HCT116 (cell line): Measurements from ENCODE around the gene ARHGAP45. TPM values are rescaled to one million over a fixed set of nuclear protein-coding genes. Genes with fewer than 3 reads are reported as not detected.

Source experiments
- ATAC-seq: fragments of 200-7000 bp; cut with Tn5 transposase; 2 replicates; pipeline ENCODE4 v1.9.1; 2020; ENCODE audit warnings: mild to moderate bottlenecking, moderate library complexity
- BruUV-seq: library from RNA; stranded (reverse); fragments of 400-500 nt; replicated peaks from 2 replicates; lab custom pipeline; 2021; lab: Mats Ljungman, UMichigan
- CTCF ChIA-PET: fragments of 300-600 bp; sonication (Branson Sonifier 250); formaldehyde crosslinking; loops from one replicate; lab custom pipeline; 2021; ENCODE audit warnings: antibody characterized with exemption; lab: Charles Lee
- POLR2A ChIA-PET: fragments of 300-600, 350-600 bp; sonication (Branson Sonifier 250); formaldehyde crosslinking; loops from one replicate; lab custom pipeline; 2021; ENCODE audit warnings: antibody characterized with exemption; lab: Charles Lee
- RAD21 ChIA-PET, 2 experiments: fragments of 300-600 bp; sonication (Branson Sonifier 250); formaldehyde crosslinking; loops; one replicate each; lab custom pipeline; 2023; ENCODE audit warnings: low total read pairs in 2 of 2; ENCODE audit not compliant: uncharacterized antibody in 2 of 2, unreplicated experiment in 2 of 2, low non-redundant PET in 1 of 2; lab: Charles Lee
- DNase-seq: peaks from one replicate; pipeline ENCODE4 v3.0.0-alpha.2; 2010; ENCODE audit warnings: low read depth, low spot score
- H2AFZ ChIP-seq: fragments of 200-600 bp; shearing (Covaris generic), sonication (generic); 2 replicates; pipeline ENCODE4 v1.6.1; 2017; ENCODE audit warnings: low read depth, mixed run types, mixed read lengths, antibody characterized with exemption, low read length; ENCODE audit not compliant: poor library complexity, severe bottlenecking
- H3K27ac ChIP-seq: 2 replicates; pipeline ENCODE4 v1.5.1; 2012; ENCODE audit warnings: low read depth, low read length
- H3K27me3 ChIP-seq: fragments of 200-600 bp; sonication (generic); 2 replicates; pipeline ENCODE4 v1.6.1; 2016; ENCODE audit warnings: mixed run types, low read length, mixed read lengths; ENCODE audit not compliant: insufficient read depth
- H3K36me3 ChIP-seq, 2 experiments: fragments of 200-500 bp in 1 of 2; fragments of 200-600 bp in 1 of 2; sonication (Bioruptor generic) in 1 of 2; sonication (generic) in 1 of 2; 2 replicates each; pipeline versions ENCODE4 v1.5.1 to v1.6.1; 2014 to 2016; ENCODE audit warnings: low read length in 2 of 2, inconsistent platforms in 1 of 2, mixed read lengths in 1 of 2, mixed run types in 1 of 2; ENCODE audit not compliant: insufficient read depth in 2 of 2, control insufficient read depth in 1 of 2
- H3K4me1 ChIP-seq, 2 experiments: fragments of 200-600 bp in 1 of 2; sonication (generic) in 1 of 2; 2 replicates each; pipeline versions ENCODE4 v1.5.1 to v1.6.1; 2012 to 2017; ENCODE audit warnings: low read length in 2 of 2, inconsistent platforms in 1 of 2, mild to moderate bottlenecking in 1 of 2, mixed read lengths in 1 of 2, mixed run types in 1 of 2, moderate library complexity in 1 of 2; ENCODE audit not compliant: insufficient read depth in 2 of 2, control insufficient read depth in 1 of 2
- H3K4me2 ChIP-seq: fragments of 200-600 bp; sonication (generic); 2 replicates; pipeline ENCODE4 v1.6.1; 2017; ENCODE audit warnings: mixed run types, low read length, mixed read lengths
- H3K4me3 ChIP-seq, 2 experiments: fragments of 200-600 bp in 1 of 2; sonication (generic) in 1 of 2; replicated peaks in 1 of 2; 2 replicates each; pipeline ENCODE4 v1.5.1; 2011 to 2016; ENCODE audit warnings: low read length in 2 of 2, control low read depth in 1 of 2, low read depth in 1 of 2, mild to moderate bottlenecking in 1 of 2, mixed read lengths in 1 of 2, mixed run types in 1 of 2
- H3K79me2 ChIP-seq: fragments of 200-600 bp; sonication (generic); 2 replicates; pipeline ENCODE4 v1.6.1; 2017; ENCODE audit warnings: mild to moderate bottlenecking, mixed run types, low read length, moderate library complexity, mixed read lengths; ENCODE audit not compliant: insufficient read depth
- H3K9ac ChIP-seq: fragments of 200-600 bp; sonication (generic); 2 replicates; pipeline ENCODE4 v1.6.1; 2016; ENCODE audit warnings: low read length, mixed read lengths
- H3K9me2 ChIP-seq: fragments of 200-600 bp; sonication (generic), shearing (Covaris generic); 2 replicates; pipeline ENCODE4 v1.6.1; 2017; ENCODE audit warnings: mixed run types, mild to moderate bottlenecking, moderate library complexity; ENCODE audit not compliant: insufficient read depth
- H3K9me3 ChIP-seq, 2 experiments: fragments of 200-500 bp in 1 of 2; fragments of 200-600 bp in 1 of 2; sonication (Bioruptor generic) in 1 of 2; sonication (generic) in 1 of 2; 2 replicates each; pipeline ENCODE4 v1.6.1; 2014 to 2017; ENCODE audit warnings: low read length in 2 of 2, mixed read lengths in 2 of 2, inconsistent platforms in 1 of 2, low read depth in 1 of 2, mild to moderate bottlenecking in 1 of 2, mixed run types in 1 of 2, moderate library complexity in 1 of 2; ENCODE audit not compliant: control insufficient read depth in 1 of 2, insufficient read depth in 1 of 2
- H4K20me1 ChIP-seq: fragments of 200-600 bp; sonication (generic), shearing (Covaris generic); 2 replicates; pipeline ENCODE4 v1.6.1; 2017; ENCODE audit warnings: mixed run types, mild to moderate bottlenecking, moderate library complexity; ENCODE audit not compliant: insufficient read depth
- ATF3 ChIP-seq: IDR thresholded peaks from 2 replicates; pipeline ENCODE4 v1.6.1; 2012
- CBX3 ChIP-seq: IDR thresholded peaks from 2 replicates; pipeline ENCODE4 v1.6.1; 2012; ENCODE audit warnings: low read depth
- CEBPB ChIP-seq: IDR thresholded peaks from 2 replicates; pipeline ENCODE4 v1.6.1; 2012; ENCODE audit warnings: low read depth
- EGR1 ChIP-seq: IDR thresholded peaks from 2 replicates; pipeline ENCODE4 v1.6.1; 2012; ENCODE audit warnings: low read depth
- ELF1 ChIP-seq: IDR thresholded peaks from 2 replicates; pipeline ENCODE4 v1.6.1; 2012; ENCODE audit warnings: low read depth, borderline replicate concordance
- FOSL1 ChIP-seq: IDR thresholded peaks from 2 replicates; pipeline ENCODE4 v1.6.1; 2012; ENCODE audit warnings: low read depth
- MAX ChIP-seq: IDR thresholded peaks from 2 replicates; pipeline ENCODE4 v1.6.1; 2012
- POLR2A ChIP-seq: IDR thresholded peaks from 2 replicates; pipeline ENCODE4 v1.7.0; 2011; ENCODE audit warnings: borderline replicate concordance; ENCODE audit not compliant: insufficient read depth, insufficient read length; ENCODE audit errors: extremely low read depth
- POLR2AphosphoS5 ChIP-seq: IDR thresholded peaks from 2 replicates; pipeline ENCODE4 v1.6.1; 2011; ENCODE audit warnings: mild to moderate bottlenecking, low read depth, low read length, moderate library complexity
- RAD21 ChIP-seq: IDR thresholded peaks from 2 replicates; pipeline ENCODE4 v1.6.1; 2012; ENCODE audit warnings: low read depth, mild to moderate bottlenecking
- REST ChIP-seq: IDR thresholded peaks from 2 replicates; pipeline ENCODE4 v1.6.1; 2012; ENCODE audit warnings: low read depth
- SP1 ChIP-seq: IDR thresholded peaks from 2 replicates; pipeline ENCODE4 v1.6.1; 2012; ENCODE audit warnings: low read depth
- SRF ChIP-seq: IDR thresholded peaks from 2 replicates; pipeline ENCODE4 v1.6.1; 2012; ENCODE audit warnings: low read depth
- YY1 ChIP-seq: IDR thresholded peaks from 2 replicates; pipeline ENCODE4 v1.6.1; 2011; ENCODE audit warnings: low read length, low read depth, moderate library complexity, mild to moderate bottlenecking; ENCODE audit not compliant: insufficient replicate concordance; ENCODE audit errors: extremely low read depth
- ZNF274 ChIP-seq: fragments of 200-500 bp; sonication (Bioruptor generic); IDR thresholded peaks from 2 replicates; pipeline ENCODE4 v1.6.1; 2014; ENCODE audit warnings: mild to moderate bottlenecking, low read depth, low read length, inconsistent platforms
- intact Hi-C: fragments of 100-400 bp; cut with micrococcal nuclease; formaldehyde crosslinking; loops from 2 replicates; pipeline ENCODE4 v1.10.0; 2022
- total RNA-seq: library from RNA; stranded (reverse); gene quantifications from one replicate; pipeline ENCODE4 v1.2.1, GENCODE V29; 2021; ENCODE audit not compliant: unreplicated experiment

Gene ARHGAP45
- total RNA-seq, 1 experiment from 2014 or later = 30.4 TPM

- TF ChIP-seq RAD21 = no peak
- no peak for TF ChIP-seq POLR2AphosphoS5
- no peak for TF ChIP-seq FOSL1
- TF ChIP-seq ZNF274 = no peak
- TF ChIP-seq MAX = no peak
- no peak for TF ChIP-seq CEBPB
- TF ChIP-seq YY1 = no peak
- no peak for TF ChIP-seq ELF1
- Histone ChIP-seq H3K27ac (peak overlapping the region; percentile 68; the same call in 1 of the 2 replicates), H4K20me1 (no peaks in the 10 kb centered on the region; the same call in 1 of the 2 replicates), H3K4me1 (peaks cover 9 to 23% of the 10 kb centered on the region in 2 experiments), H3K36me3 (peaks cover 19 to 40% of the 10 kb centered on the region in 2 experiments; a peak in 3 of 4 replicates), H3K27me3 (no peaks in the 10 kb centered on the region), H3K9ac (0 out of 2 replicates have a peak overlapping the region, but pooled peaks have one; percentile 94), H2AFZ (no peak overlapping the region), H3K4me3 (no peak overlapping the region; a peak in 1 of 4 replicates), H3K4me2 (peak overlapping the region; percentile 96), H3K9me3 (no peaks in the 10 kb centered on the region), H3K79me2 (peaks cover 47% of the 10 kb centered on the region), H3K9me2 (no peaks in the 10 kb centered on the region)
- no TSS peak for BruUV-seq
- DNase-seq (no peak), ATAC-seq (no peak)
- ChIA-PET RAD21 (interaction anchor here in 1 of 2 experiments (1.0 kb wide), 1 partner anchor 28 kb away, joined by 5 read pairs; no protein-coding TSS in a partner anchor), POLR2A (interaction anchor here (0.7 to 1.7 kb wide), 2 partner anchors 11 to 29 kb away, joined by 3 to 4 read pairs; partner anchors contain the start of gene GPX4), CTCF (no interaction called here)
- intact Hi-C loops = no loop called here
These were observed 26.4 kb downstream of the ARHGAP45 start for GRCh38 chr19:1093330-1093729.

- Histone ChIP-seq H3K9me2 (no peaks in the 10 kb centered on the region), H3K27ac (peak overlapping the region; percentile 68), H3K4me1 (peaks cover 9 to 29% of the 10 kb centered on the region in 2 experiments), H3K9ac (peak overlapping the region; percentile 94), H3K27me3 (no peaks in the 10 kb centered on the region), H3K4me2 (peak overlapping the region; percentile 96), H2AFZ (no peak overlapping the region), H4K20me1 (no peaks in the 10 kb centered on the region; the same call in 1 of the 2 replicates), H3K4me3 (peak overlapping the region; percentile 84 to 98), H3K36me3 (peaks cover 17 to 36% of the 10 kb centered on the region in 2 experiments; a peak in 3 of 4 replicates), H3K9me3 (no peaks in the 10 kb centered on the region), H3K79me2 (peaks cover 47% of the 10 kb centered on the region)
- RAD21 ChIA-PET = interaction anchor here in 1 of 2 experiments (1.0 kb wide), 1 partner anchor 28 kb away, joined by 5 read pairs; no protein-coding TSS in a partner anchor
- BruUV-seq = no TSS peak
- intact Hi-C loops = no loop called here
- CTCF ChIA-PET = no interaction called here
- POLR2A ChIA-PET = interaction anchor here (0.7 to 1.7 kb wide), 2 partner anchors 10 to 29 kb away, joined by 3 to 4 read pairs; partner anchors contain the start of gene GPX4
- no peak for DNase-seq
- no peak for ATAC-seq
- TF ChIP-seq RAD21 (no peak), SP1 (no peak), ZNF274 (no peak), CBX3 (no peak), ATF3 (no peak), POLR2AphosphoS5 (no peak), FOSL1 (no peak), CEBPB (no peak), REST (no peak), MAX (no peak), SRF (no peak), POLR2A (no peak), EGR1 (no peak)
These were observed 27.0 kb downstream of the ARHGAP45 start for GRCh38 chr19:1093811-1094553.
